Hindlimb muscle (tissue), 1 donor: ENCODE measurements around the gene CTNNBL1. TPM values are rescaled to one million over a fixed set of nuclear protein-coding genes. Genes with fewer than 3 reads are reported as not detected.

ENCODE experiments used
- DNase-seq: peaks from one replicate; pipeline ENCODE4 v3.0.0-alpha.2; 2013
- polyA plus RNA-seq: library from polyadenylated mRNA; unstranded; fragments of 120-200 nt; gene quantifications from one replicate; pipeline ENCODE4 v1.2.1, GENCODE V29; 2013; ENCODE audit not compliant: insufficient read length

The CTNNBL1 gene
- polyA plus RNA-seq, 1 donor = 29.0 TPM

- no peak for DNase-seq
Measured at GRCh38 chr20:37856932-37857660, 163.3 kb downstream of the CTNNBL1 start.

- DNase-seq = no peak
Measured at GRCh38 chr20:37859406-37860171, 165.8 kb downstream of the CTNNBL1 start.

- no peak for DNase-seq
Measured at GRCh38 chr20:37863289-37863688, 169.5 kb downstream of the CTNNBL1 start.

DNA sequence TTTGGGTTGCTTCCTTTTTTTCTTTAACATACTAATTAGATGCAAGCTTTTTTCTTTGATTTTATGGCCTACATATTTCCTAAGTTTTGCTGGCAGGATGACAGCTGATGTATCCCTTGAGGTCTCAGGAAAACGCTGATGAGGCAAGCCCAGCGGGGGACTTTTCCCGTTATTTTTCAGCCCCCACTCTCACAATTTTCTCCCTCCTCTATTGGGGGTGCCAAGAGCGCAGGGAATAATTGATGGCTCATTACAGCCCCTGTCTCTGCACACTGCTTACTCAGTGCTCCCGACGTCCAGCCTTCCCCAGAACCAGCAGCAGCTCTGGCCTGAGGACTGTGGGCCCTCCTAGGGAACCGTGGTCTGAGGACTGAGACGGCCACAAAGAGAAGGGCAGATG lies 170.5 kb downstream of the CTNNBL1 start:
- no peak for DNase-seq

DNA sequence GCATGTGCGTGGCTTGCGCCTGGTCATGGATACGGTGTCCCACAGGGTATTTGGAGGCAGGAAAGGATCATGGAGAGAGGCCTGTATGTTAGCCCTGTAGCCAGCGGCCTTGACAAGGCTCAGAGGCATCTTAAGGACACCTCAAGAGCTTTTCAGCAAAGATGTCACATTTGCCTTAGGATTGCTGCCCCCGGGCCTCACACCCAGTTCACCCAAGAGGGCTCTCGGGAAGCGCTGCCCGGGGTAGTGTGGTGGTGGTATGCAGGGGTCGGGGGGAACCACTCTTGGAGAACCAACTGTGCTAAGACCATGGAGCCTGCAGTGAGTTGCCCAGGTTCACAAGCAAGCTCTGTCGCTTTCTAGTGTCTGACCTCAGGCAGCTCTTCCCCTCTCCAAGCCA lies 172.2 kb downstream of the CTNNBL1 start:
- DNase-seq = no peak

DNA sequence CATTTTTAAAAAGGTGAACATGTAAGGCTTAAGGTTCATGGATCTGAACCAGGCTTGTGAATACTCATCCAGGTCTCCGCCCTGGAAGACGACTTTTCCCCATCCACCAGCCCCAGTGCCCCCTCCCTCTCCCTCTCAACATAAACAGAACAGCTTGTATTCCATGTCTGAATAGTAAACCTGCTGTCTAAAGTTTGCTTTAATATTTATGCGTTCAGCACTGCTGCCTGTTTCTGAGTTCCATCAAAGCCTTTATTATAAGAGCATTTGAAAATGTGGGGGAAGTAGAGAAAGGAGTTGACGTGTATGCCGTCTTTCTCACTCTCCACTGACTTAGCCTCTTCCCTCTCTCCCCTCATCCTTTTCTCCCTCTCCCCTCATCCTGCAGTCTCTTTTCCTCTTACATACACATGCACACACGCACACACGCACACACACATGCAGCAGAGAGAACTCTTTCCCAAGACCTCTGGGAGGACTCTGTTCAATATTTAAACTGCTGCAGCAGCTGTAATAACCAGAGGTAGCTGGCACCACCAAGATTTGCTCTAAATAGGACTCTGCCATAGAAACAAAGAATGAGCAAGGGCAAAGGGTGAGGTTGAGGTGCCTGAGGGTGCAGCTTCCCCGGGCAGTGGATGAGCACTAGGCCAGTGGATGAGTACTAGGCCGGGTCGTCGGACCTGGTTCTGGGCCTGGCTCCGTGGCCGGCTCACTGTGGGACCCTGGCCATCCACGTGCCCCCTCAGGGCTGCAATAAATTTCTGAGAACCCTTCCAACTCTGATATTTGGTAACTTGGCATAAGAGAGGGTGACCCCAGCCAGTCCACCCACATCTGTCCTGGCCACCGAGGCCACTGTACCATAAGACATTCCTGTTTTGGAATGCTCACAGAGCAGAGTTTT lies 173.7 kb downstream of the CTNNBL1 start:
- DNase-seq = no peak

DNA sequence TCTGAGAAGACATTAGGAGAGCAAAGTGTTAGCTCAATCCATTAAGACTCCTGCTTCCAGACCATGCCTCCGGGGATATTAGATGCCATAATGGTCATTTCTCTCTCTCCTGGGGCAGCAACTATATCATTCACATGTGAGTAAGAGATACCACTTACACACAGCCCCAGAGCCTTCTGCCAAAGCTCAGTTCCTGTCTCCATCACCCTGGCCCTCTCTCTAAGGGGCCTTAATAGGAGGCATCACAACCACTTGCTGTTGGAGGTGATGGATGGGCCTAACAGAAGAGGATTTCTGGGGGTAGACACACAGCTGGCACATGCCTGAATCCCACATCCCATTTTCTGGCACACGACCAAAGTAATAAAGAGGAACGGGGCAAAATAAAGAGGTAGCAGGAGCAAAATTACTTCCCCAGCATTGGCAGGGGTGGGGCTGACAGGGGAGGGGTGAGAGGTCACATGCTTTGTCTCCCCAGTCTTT lies 175.1 kb downstream of the CTNNBL1 start:
- no peak for DNase-seq

DNA sequence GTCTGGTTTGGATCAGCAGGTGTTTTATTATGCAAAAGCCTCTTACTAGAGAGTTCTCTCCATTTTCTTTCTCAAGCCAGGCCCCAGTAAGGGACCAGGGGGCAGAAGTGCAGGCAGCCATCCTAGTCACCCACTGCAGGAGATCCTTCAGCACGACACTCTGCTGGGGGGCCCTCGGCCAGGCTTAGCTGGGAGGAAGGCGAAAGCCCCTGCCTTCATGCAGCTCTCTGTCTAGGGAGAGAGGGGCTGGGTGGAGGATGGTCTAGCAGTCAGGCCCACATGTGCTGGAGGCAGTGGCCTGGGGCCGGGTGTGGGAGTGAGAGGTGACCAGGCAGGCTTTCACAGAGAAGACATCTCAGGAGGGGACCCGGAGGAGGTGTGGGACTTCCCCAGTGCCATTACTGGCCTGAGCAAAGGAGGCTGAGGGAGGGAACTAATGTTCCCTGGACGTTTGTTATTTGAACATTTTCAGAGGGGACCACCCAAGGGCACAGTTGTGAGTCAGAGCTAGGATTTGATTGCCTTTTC lies 175.6 kb downstream of the CTNNBL1 start:
- DNase-seq = no peak

GRCh38 chr20:37870294-37870693 lies 176.5 kb downstream of the CTNNBL1 start:
- DNase-seq = no peak

GRCh38 chr20:37871751-37872150 lies 177.9 kb downstream of the CTNNBL1 start:
- no peak for DNase-seq

GRCh38 chr20:37872161-37872560 lies 178.3 kb downstream of the CTNNBL1 start:
- no peak for DNase-seq

- no peak for DNase-seq
Measured at GRCh38 chr20:37873884-37874283, 180.1 kb downstream of the CTNNBL1 start.

GRCh38 chr20:37875460-37876175 lies 181.8 kb downstream of the CTNNBL1 start:
- DNase-seq = no peak

- no peak for DNase-seq
Measured at GRCh38 chr20:37876863-37877262, 183.0 kb downstream of the CTNNBL1 start.

DNA sequence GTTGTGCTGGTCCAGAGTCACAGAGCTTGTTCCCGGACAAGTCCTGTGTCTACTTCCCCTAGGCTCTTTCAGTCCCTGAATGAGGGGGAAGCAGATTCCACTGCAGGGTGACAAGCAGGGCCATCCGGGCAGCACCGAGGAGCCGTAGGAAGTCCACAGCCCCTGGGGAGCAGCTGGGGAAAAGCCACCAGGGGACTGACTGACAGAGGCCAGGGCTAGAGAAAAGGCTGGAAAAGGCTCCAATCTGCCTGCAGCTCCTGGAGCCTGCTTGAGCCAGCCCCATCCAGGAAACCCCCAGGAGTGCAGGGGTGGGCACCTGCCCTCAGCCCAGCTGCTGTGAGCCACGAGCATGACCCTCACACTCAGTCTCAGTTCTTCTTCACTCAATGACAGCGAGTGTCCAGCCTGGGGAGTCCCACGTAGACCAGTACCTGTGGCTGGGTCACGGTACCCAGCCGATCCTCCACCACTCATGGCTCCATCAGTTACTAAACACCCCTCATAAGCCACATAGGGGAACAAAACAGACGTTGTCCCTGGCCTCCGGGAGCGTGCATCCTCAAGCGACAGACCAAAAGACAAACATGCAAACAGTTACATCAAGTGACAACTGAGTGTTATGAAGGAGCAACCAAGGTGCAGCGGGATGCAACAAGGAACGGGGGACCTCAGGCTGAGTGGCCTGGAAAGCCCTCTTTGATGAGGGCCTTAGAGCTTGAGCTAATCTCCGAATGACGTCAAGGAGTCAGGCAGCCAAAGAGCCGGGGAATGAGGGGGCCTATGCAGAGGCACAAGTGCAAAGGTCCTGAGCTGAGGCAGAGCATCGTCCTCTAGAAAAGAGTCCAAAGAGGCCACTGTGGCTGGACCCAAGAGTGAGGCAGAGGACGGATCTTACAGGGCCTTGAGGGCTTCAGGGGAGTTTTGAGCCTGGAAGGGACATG lies 184.3 kb downstream of the CTNNBL1 start:
- DNase-seq = no peak

- no peak for DNase-seq
Measured at GRCh38 chr20:37878835-37879599, 185.2 kb downstream of the CTNNBL1 start.

DNA sequence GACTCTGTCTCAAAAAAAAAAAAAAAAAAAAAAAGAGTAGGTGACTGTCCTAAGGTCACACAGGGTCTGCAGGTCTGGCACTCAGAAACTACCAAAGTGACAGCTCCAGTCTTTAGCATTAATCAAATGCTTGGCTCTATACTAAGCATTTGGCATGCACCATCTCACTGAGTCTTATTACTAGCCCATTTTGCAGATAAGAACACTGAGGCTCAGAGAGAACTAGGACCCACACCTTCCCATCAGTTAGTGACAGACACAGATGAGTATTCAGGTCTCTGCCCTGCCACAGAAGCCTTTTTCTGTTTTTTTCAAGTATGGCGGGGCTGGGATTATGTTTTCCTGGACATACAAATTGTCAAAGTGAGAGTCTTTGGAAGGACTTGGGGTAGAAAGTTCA lies 186.0 kb downstream of the CTNNBL1 start:
- DNase-seq = no peak

DNA sequence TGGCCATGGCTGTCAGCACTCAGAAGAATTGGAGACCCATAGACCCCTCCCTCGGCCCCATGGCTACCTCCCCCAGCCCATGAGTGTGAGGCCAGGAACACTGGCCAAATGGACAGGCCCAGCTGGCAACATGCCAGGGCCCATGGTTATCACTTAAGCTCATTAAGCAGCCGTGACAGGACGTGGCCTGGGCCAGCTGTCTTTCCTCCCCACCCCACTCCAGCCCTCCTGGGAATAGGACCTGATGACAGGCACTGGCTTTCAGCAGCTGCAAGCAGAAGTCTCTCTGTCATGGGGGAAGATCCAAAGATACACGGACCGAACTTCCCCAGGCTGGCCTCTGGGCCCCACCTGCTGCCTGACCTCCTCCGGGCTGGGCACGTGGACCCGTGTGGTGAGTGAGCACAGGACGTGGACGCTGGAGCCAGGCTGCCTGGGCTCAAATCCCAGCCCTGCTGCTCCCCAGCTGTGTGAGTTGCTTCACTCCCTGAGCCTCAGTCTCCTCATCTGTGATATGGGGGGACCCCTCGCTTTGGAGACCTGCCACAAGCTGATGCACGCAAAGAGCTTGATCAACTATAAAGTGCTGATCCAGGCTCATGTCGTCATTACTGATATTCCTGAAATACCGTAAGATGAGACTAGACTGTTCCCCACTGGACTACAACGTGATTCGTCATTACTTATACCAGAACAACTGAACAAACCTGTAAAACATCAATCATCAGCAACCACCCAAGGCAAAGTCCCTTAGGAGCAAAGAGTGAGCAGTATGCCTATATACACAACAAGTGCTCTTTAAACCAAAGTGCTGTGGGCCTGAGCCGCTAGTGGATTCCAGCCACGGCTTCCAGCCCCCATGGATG lies 187.1 kb downstream of the CTNNBL1 start:
- peak; percentile 38 for DNase-seq
